GM18519 (cell line): ENCODE measurements around the gene COPS7A.

Source experiments
- ATAC-seq: cut with Tn5 transposase; IDR thresholded peaks from one replicate; pipeline ENCODE4 v1.9.1; 2021; ENCODE audit warnings: mild to moderate bottlenecking, moderate library complexity; ENCODE audit not compliant: unreplicated experiment, low FRiP score

Gene COPS7A

GRCh38 chr12:6779708-6780432 is 56.0 kb downstream of the COPS7A start:
- no peak for ATAC-seq

GRCh38 chr12:6780573-6780972 is 56.7 kb downstream of the COPS7A start:
- no peak for ATAC-seq
